HG03442 (cell line): Measurements from ENCODE around the gene PSMA4.
"Not testable (repeated sequence)": the region's sequence is repeated elsewhere in the genome, so short reads cannot be mapped to it uniquely, and the experiment has no call there.

Source experiments
- ATAC-seq: cut with Tn5 transposase; IDR thresholded peaks from one replicate; pipeline ENCODE4 v1.9.1; 2021; ENCODE audit warnings: mild to moderate bottlenecking, moderate library complexity; ENCODE audit not compliant: unreplicated experiment

PSMA4 gene

DNA sequence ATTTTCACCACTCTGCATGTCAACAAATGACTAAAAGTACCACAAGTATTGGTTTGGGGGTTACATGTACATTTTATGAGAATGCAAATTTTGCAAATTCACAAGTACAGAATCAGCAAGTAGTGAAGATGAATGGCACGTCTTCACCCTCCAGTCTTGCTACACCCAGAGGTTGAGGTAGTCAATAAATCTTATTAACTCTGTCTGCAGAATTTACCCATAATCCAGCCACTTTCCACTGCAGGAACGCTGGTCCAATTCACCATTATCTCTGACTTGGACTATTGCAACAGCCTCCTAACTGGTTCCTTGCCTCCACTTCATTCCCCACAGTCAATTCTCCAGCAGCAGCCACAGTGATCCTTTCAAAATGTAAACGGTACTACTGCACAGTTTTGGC is 10.6 kb downstream of the PSMA4 start:
- ATAC-seq, result no peak

DNA sequence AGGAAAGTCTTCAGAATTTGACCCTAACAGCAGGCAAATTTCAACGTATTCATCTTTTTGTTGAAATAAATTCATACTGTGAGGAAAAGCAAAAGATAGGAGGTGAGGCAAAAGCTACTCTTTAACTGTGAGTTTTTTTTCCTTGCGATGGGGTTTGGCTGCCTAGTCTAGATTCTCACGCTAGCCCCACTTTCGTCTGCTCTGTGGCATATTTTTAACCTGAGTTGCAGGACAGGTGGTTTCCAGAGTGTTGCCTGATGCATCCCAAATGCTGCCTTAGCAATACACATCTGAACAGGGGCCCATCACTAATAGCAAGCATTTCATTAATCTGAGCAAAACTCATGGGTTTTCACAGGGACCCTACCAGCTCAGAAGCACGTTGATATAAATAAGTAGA is 11.7 kb downstream of the PSMA4 start:
- ATAC-seq, result no peak

- ATAC-seq, result no peak
Observed at GRCh38 chr15:78552597-78552996, 12.4 kb downstream of the PSMA4 start.

GRCh38 chr15:78560201-78560600 is 20.0 kb downstream of the PSMA4 start:
- ATAC-seq, result not testable (repeated sequence)

DNA sequence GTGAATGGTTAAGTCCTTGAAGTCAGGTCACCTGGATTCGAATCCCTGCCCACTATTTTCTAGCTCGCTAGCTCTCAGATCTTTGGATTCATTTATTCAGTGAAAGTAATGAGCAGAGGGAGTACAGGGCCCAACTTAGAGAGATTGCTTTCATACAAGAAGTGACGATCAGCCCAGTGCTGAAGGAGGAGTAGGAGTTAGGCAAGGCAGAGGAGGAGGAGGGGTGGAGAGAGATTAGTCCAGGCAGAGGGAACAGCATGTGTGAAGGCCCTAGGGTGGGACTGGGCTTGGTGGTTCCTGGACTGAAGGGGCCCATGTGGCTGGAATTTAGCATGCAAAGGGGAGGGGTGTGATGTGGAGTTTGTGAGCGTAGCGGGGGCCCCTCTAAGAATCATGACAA is 21.2 kb downstream of the PSMA4 start:
- ATAC-seq, result no peak

DNA sequence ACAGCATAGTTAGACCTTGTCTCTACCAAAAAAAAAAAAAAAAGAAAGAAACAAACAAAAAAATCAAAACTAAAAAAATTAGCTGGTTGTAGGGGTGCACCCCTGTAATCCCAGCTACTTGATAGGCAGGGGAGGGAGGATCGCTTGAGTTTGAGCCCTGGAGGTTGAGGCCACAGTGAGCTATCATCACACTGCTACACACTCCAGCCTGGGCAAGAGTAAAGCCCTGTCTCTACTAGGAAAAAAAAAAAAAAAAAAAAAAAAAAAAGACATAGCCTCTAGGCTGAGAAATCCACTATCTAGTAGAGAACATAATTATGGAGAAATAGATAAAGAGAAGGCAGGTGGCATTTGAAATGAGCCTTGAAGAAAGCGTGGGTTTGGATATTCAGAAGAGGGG is 22.8 kb downstream of the PSMA4 start:
- no peak for ATAC-seq

DNA sequence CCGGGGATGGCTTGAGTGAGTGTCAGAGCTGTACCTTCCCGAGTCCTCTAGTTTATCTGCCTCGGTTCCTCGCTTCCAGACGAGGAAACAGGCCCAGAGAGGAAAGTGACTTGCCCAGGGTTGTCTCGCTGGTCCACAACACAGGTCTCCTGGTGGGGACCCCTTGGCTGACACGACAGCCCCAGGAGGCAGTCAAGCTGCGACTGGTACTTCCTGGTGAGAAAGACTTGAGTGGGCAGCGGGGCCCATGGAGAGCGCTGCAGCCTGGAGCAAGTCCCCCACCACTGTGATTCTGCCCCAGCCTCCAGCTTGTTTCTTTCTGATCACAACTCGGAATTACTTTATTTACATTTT is 24.5 kb downstream of the PSMA4 start:
- no peak for ATAC-seq

GRCh38 chr15:78565097-78565950 is 25.1 kb downstream of the PSMA4 start, which contains the start of gene CHRNA5:
Gene CHRNA5 (plus strand): TSS chr15:78565520. CDS start chr15:78565720, 200 bp downstream.
- ATAC-seq, result peak; percentile 80

GRCh38 chr15:78565951-78566774 is 25.9 kb downstream of the PSMA4 start:
- peak; percentile 12 for ATAC-seq

- ATAC-seq, result no peak
Observed at GRCh38 chr15:78567531-78567930, 27.3 kb downstream of the PSMA4 start.

GRCh38 chr15:78570710-78571109 is 30.5 kb downstream of the PSMA4 start:
- ATAC-seq, result no peak

DNA sequence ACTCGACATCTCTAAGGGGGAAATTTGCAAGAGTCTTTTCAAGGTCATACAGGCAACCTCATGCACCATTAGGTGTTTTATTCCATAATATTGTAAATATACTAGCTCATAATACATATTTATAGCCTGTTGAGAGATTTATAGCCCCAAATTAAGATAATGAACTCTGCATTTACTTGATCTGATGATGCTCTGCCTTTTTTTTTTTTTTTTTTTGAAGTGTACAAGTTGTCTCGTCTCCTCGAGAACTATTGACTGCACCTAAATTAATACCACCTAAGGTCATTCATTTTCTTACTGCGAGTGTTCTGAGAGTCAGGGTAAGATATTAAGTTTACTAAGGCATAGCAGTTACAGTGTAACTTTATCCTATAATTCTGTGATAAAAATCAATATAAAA is 31.1 kb downstream of the PSMA4 start:
- no peak for ATAC-seq

DNA sequence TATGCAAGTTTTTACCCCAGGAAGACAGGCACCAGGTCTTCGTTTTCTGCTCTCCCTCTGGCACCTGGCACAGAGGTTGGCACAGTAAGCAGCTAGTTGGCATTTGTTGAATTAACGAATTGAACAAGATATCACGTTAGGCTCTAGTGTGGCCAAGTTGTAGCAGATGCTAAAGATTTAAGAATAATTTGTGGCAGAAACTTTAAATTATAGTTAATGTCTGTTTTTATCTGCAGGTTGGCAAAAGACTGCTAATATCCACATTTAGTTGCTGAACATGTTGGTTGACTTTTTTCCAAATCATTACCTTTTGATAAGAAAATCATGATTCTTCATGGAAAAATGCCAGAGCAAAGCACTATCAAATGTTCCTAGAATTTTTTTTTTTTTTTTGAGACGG is 33.2 kb downstream of the PSMA4 start:
- ATAC-seq, result no peak

GRCh38 chr15:78574944-78575343 is 34.7 kb downstream of the PSMA4 start:
- ATAC-seq, result no peak

GRCh38 chr15:78597583-78597982 is 57.3 kb downstream of the PSMA4 start:
- ATAC-seq, result no peak

GRCh38 chr15:78598348-78598747 is 58.1 kb downstream of the PSMA4 start:
- no peak for ATAC-seq

- no peak for ATAC-seq
Observed at GRCh38 chr15:78599189-78599588, 58.9 kb downstream of the PSMA4 start.
